H9 (cell line): ENCODE measurements around the gene PHEX. TPM values are rescaled to one million over a fixed set of nuclear protein-coding genes. Genes with fewer than 3 reads are reported as not detected.

ENCODE experiments used
- DNase-seq: peaks from one replicate; pipeline ENCODE4 v3.0.0-alpha.2; 2017
- H2AFZ ChIP-seq: one replicate; pipeline ENCODE4 v1.6.1; 2013; ENCODE audit warnings: mild to moderate bottlenecking, low read length, control low read depth, moderate library complexity
- H2AK5ac ChIP-seq: 2 replicates; pipeline ENCODE4 v1.6.1; 2013; ENCODE audit warnings: low read length, control low read depth, mixed read lengths; ENCODE audit not compliant: insufficient read length
- H2BK120ac ChIP-seq: one replicate; pipeline ENCODE4 v1.6.1; 2013; ENCODE audit warnings: low read depth, mild to moderate bottlenecking, low read length, control low read depth, inconsistent platforms; ENCODE audit not compliant: poor library complexity, severe bottlenecking
- H2BK12ac ChIP-seq: 2 replicates; pipeline ENCODE4 v1.6.1; 2013; ENCODE audit warnings: low read length, control low read depth, mixed read lengths, low read depth; ENCODE audit not compliant: insufficient read length
- H2BK15ac ChIP-seq: 2 replicates; pipeline ENCODE4 v1.6.1; 2013; ENCODE audit warnings: low read depth, low read length, control low read depth
- H2BK20ac ChIP-seq: one replicate; pipeline ENCODE4 v1.6.1; 2013; ENCODE audit warnings: low read depth, mild to moderate bottlenecking, low read length, control low read depth, inconsistent platforms; ENCODE audit not compliant: poor library complexity, severe bottlenecking
- H2BK5ac ChIP-seq: 2 replicates; pipeline ENCODE4 v1.6.1; 2013; ENCODE audit warnings: low read length, control low read depth, mixed read lengths; ENCODE audit not compliant: insufficient read length
- H3K14ac ChIP-seq: 2 replicates; pipeline ENCODE4 v1.6.1; 2013; ENCODE audit warnings: low read length, control low read depth; ENCODE audit not compliant: insufficient read depth
- H3K18ac ChIP-seq: 2 replicates; pipeline ENCODE4 v1.6.1; 2013; ENCODE audit warnings: low read depth, mild to moderate bottlenecking, mixed read lengths, low read length, control low read depth; ENCODE audit not compliant: insufficient read length
- H3K23ac ChIP-seq: 2 replicates; pipeline ENCODE4 v1.6.1; 2013; ENCODE audit warnings: low read length, control low read depth, mixed read lengths, low read depth; ENCODE audit not compliant: insufficient read length
- H3K23me2 ChIP-seq: 2 replicates; pipeline ENCODE4 v1.6.1; 2013; ENCODE audit warnings: low read depth, mild to moderate bottlenecking, mixed read lengths, low read length, control low read depth; ENCODE audit not compliant: insufficient read length, poor library complexity, severe bottlenecking
- H3K27ac ChIP-seq: 2 replicates; pipeline ENCODE4 v1.5.1; 2013; ENCODE audit warnings: low read length, control low read depth, mixed read lengths, low read depth; ENCODE audit not compliant: insufficient read length
- H3K27me3 ChIP-seq: 2 replicates; pipeline ENCODE4 v1.6.1; 2013; ENCODE audit warnings: low read length, control low read depth, inconsistent platforms; ENCODE audit not compliant: insufficient read depth
- H3K4ac ChIP-seq: 2 replicates; pipeline ENCODE4 v1.6.1; 2013; ENCODE audit warnings: low read depth, mild to moderate bottlenecking, control low read depth, inconsistent platforms, low read length, moderate library complexity
- H3K4me1 ChIP-seq: 2 replicates; pipeline ENCODE4 v1.6.1; 2013; ENCODE audit warnings: low read length, control low read depth, inconsistent platforms; ENCODE audit not compliant: insufficient read depth
- H3K4me2 ChIP-seq: 2 replicates; pipeline ENCODE4 v1.6.1; 2013; ENCODE audit warnings: low read length, control low read depth, mixed read lengths; ENCODE audit not compliant: insufficient read length, insufficient read depth
- H3K56ac ChIP-seq: 2 replicates; pipeline ENCODE4 v1.6.1; 2013; ENCODE audit warnings: low read depth, mild to moderate bottlenecking, mixed read lengths, low read length, control low read depth; ENCODE audit not compliant: insufficient read length
- H3K79me1 ChIP-seq: 2 replicates; pipeline ENCODE4 v1.6.1; 2013; ENCODE audit warnings: low read depth, mild to moderate bottlenecking, moderate library complexity, low read length, control low read depth, inconsistent platforms; ENCODE audit not compliant: insufficient read depth, poor library complexity, severe bottlenecking
- H3K79me2 ChIP-seq: 2 replicates; pipeline ENCODE4 v1.6.1; 2013; ENCODE audit warnings: low read length, control low read depth, inconsistent platforms; ENCODE audit not compliant: insufficient read depth
- H3K9ac ChIP-seq: 2 replicates; pipeline ENCODE4 v1.6.1; 2013; ENCODE audit warnings: low read length, control low read depth, mixed read lengths; ENCODE audit not compliant: insufficient read length; ENCODE audit errors: extremely low read depth
- H3K9me3 ChIP-seq: one replicate; pipeline ENCODE4 v1.6.1; 2013; ENCODE audit warnings: low read depth, low read length, inconsistent platforms; ENCODE audit not compliant: control insufficient read depth
- H3T11ph ChIP-seq: one replicate; pipeline ENCODE4 v1.6.1; 2013; ENCODE audit warnings: mild to moderate bottlenecking, low read length, control low read depth, inconsistent platforms
- H4K20me1 ChIP-seq: one replicate; pipeline ENCODE4 v1.6.1; 2013; ENCODE audit not compliant: control insufficient read depth, insufficient read length, insufficient read depth
- H4K5ac ChIP-seq: 2 replicates; pipeline ENCODE4 v1.6.1; 2013; ENCODE audit warnings: low read depth, mild to moderate bottlenecking, mixed read lengths, low read length, control low read depth; ENCODE audit not compliant: insufficient read length
- H4K8ac ChIP-seq: replicated peaks from 2 replicates; pipeline ENCODE4 v1.6.1; 2013; ENCODE audit warnings: low read length, control low read depth, mixed read lengths, low read depth; ENCODE audit not compliant: insufficient read length
- H4K91ac ChIP-seq: 2 replicates; pipeline ENCODE4 v1.6.1; 2013; ENCODE audit warnings: low read depth, mild to moderate bottlenecking, moderate library complexity, mixed read lengths, low read length, control low read depth; ENCODE audit not compliant: insufficient read length
- H3K27ac Mint-ChIP-seq, 3 experiments: 2 replicates in 2 of 3; 3 replicates in 1 of 3; pipeline ENCODE4 v1.8.0; 2020 to 2021; ENCODE audit warnings: mixed read lengths in 3 of 3, mild to moderate bottlenecking in 1 of 3, moderate library complexity in 1 of 3
- H3K27me3 Mint-ChIP-seq: 2 replicates; pipeline ENCODE4 v1.8.0; 2021; ENCODE audit warnings: low read depth, mild to moderate bottlenecking, moderate library complexity, mixed read lengths
- H3K36me3 Mint-ChIP-seq, 3 experiments: 2 replicates in 2 of 3; 3 replicates in 1 of 3; pipeline ENCODE4 v1.8.0; 2020 to 2021; ENCODE audit warnings: low read depth in 3 of 3, mixed read lengths in 3 of 3; ENCODE audit not compliant: insufficient read depth in 1 of 3
- H3K4me1 Mint-ChIP-seq, 2 experiments: 2 replicates each; pipeline ENCODE4 v1.8.0; 2020; ENCODE audit warnings: mixed read lengths in 2 of 2
- H3K4me3 Mint-ChIP-seq, 2 experiments: 2 replicates in 1 of 2; 3 replicates in 1 of 2; pipeline ENCODE4 v1.8.0; 2020 to 2021; ENCODE audit warnings: mild to moderate bottlenecking in 2 of 2, mixed read lengths in 2 of 2, moderate library complexity in 1 of 2
- H3K9me3 Mint-ChIP-seq, 2 experiments: 2 replicates in 1 of 2; 3 replicates in 1 of 2; pipeline ENCODE4 v1.8.0; 2020; ENCODE audit warnings: mild to moderate bottlenecking in 2 of 2, mixed read lengths in 2 of 2, moderate library complexity in 1 of 2
- WGBS: extraction: QIAGEN DNeasy Blood & Tissue Kit; methylation state at CpG from one replicate; pipeline ENCODE4 v1.1.7; 2013; ENCODE audit warnings: missing lambda C conversion rate, low lambda C conversion rate, mixed read lengths; ENCODE audit not compliant: insufficient read length; ENCODE audit errors: extremely low coverage; 5-methylcytosine and 5-hydroxymethylcytosine counted together
- total RNA-seq: library from RNA; stranded (reverse); gene quantifications from 2 replicates; pipeline ENCODE4 v1.2.1, GENCODE V29; 2021
- TF ChIP-seq, protein P1 (sequence below): fragments of 200-600 bp; sonication (generic); conservative IDR thresholded peaks from 3 replicates; pipeline ENCODE4 v1.8.0; 2021; ENCODE audit warnings: antibody characterized with exemption, mild to moderate bottlenecking

The PHEX gene
- total RNA-seq, 1 experiment from 2014 or later = 0.11 TPM

GRCh38 chrX:22041907-22042530, 9.9 kb downstream of the PHEX start:
- Mint-ChIP-seq H3K36me3 (no peaks in the 10 kb centered on the region), H3K27me3 (peaks cover 1% of the 10 kb centered on the region; the same call in 1 of the 2 replicates), H3K4me3 (no peak overlapping the region), H3K4me1 (peaks cover 25 to 30% of the 10 kb centered on the region in 2 experiments), H3K27ac (no peak overlapping the region; a peak in 1 of 7 replicates), H3K9me3 (peaks cover 5 to 36% of the 10 kb centered on the region in 2 experiments; a peak in 4 of 5 replicates)
- Histone ChIP-seq H3T11ph (no peak overlapping the region), H3K27ac (no peak overlapping the region), H4K91ac (no peak overlapping the region), H2BK120ac (no peak overlapping the region), H3K23me2 (no peaks in the 10 kb centered on the region), H3K4me2 (no peak overlapping the region), H3K4me1 (peaks cover 3% of the 10 kb centered on the region; the same call in 1 of the 2 replicates), H3K9ac (no peak overlapping the region), H3K23ac (no peak overlapping the region), H3K56ac (no peak overlapping the region), H4K8ac (no peak overlapping the region), H3K18ac (no peak overlapping the region), H3K27me3 (no peaks in the 10 kb centered on the region), H2AFZ (no peak overlapping the region), H2BK15ac (no peak overlapping the region), H3K79me2 (no peaks in the 10 kb centered on the region), H2BK5ac (no peak overlapping the region), H3K14ac (no peak overlapping the region), H4K20me1 (no peaks in the 10 kb centered on the region), H3K4ac (no peak overlapping the region), H2BK20ac (no peak overlapping the region), H2BK12ac (no peak overlapping the region), H3K79me1 (no peaks in the 10 kb centered on the region), H4K5ac (no peak overlapping the region), H2AK5ac (no peak overlapping the region), H3K9me3 (no peaks in the 10 kb centered on the region)
- TF ChIP-seq, protein P1, sequence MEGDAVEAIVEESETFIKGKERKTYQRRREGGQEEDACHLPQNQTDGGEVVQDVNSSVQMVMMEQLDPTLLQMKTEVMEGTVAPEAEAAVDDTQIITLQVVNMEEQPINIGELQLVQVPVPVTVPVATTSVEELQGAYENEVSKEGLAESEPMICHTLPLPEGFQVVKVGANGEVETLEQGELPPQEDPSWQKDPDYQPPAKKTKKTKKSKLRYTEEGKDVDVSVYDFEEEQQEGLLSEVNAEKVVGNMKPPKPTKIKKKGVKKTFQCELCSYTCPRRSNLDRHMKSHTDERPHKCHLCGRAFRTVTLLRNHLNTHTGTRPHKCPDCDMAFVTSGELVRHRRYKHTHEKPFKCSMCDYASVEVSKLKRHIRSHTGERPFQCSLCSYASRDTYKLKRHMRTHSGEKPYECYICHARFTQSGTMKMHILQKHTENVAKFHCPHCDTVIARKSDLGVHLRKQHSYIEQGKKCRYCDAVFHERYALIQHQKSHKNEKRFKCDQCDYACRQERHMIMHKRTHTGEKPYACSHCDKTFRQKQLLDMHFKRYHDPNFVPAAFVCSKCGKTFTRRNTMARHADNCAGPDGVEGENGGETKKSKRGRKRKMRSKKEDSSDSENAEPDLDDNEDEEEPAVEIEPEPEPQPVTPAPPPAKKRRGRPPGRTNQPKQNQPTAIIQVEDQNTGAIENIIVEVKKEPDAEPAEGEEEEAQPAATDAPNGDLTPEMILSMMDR = no peak
- no peak for DNase-seq
- WGBS = no CpG with 5 or more reads among the region's 11 CpGs
